ENCODE results near the gene KIAA1210. TPM values are rescaled to one million over a fixed set of nuclear protein-coding genes. Genes with fewer than 3 reads are reported as not detected.

Gene KIAA1210
- total and polyA plus RNA-seq, 2 of the 13 experiments (the other 11 are each of a cell fraction or from before 2014, with no cell fraction given) = not detected

DNA sequence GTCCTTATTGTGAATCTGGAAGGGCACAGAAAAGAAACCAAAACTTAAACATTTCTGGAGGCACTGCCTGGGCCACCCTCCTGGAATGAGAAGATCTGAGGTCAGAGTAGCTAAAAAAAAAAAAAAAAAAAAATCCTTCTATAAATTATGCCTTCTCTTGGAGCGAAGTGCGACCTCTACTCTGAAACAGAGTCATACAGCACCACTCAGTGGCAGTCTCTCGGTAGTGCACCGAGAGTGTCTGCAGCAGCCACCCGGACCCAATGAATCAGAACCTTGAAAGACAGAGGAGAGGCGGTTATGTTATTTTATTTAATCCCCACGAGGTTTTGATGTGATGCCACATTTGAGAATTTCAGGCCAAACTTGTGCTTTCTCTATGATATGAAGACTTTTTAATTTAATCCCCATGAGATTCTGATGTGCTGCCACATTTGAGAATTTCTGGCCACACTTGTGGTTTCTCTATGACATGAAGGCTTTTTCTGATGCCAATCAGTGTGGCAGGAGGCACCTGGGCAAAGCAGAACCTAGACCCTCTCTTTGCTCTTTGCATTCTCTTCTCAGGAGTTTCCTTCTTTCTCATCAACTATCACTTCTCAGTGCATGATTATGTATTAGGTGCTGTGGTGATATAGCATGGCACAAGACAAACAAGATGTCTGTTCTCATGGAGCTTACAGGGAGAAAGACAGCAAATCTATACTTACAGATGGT is 60.4 kb downstream of the KIAA1210 start:
- Histone ChIP-seq H4K20me1 (ENCODE audit: insufficient read depth, low read length) (no peaks in the 10 kb centered on the region), H3K9ac (ENCODE audit: insufficient read depth, low read depth, low read length) (no peak overlapping the region), H3K9me3 (ENCODE audit: low read length) (no peaks in the 10 kb centered on the region), H2AFZ (ENCODE audit: low read length) (no peak overlapping the region), H3K27me3 (ENCODE audit: control insufficient read depth in 1 of 2, insufficient read depth in 2 of 2, low read length in 2 of 2) (no peaks in the 10 kb centered on the region), H3K4me3 (replicated peaks in 1 of 3; ENCODE audit: insufficient read depth in 1 of 3, low read depth in 2 of 3, low read length in 3 of 3) (no peak overlapping the region), H3K4me1 (ENCODE audit: insufficient read depth, low read length) (no peaks in the 10 kb centered on the region), H3K4me2 (ENCODE audit: low read depth, low read length) (no peak overlapping the region), H3K27ac (ENCODE audit: extremely low read length, insufficient read depth, low read length) (no peak overlapping the region), H3K36me3 (replicated peaks in 1 of 2; ENCODE audit: control insufficient read depth in 1 of 2, insufficient read depth in 2 of 2, low read length in 2 of 2) (no peaks in the 10 kb centered on the region), H3K79me2 (ENCODE audit: insufficient read depth, low read length) (no peaks in the 10 kb centered on the region)
- WGBS (ENCODE audit: low lambda C conversion rate) = 1% methylated on average over 7 of the region's 7 CpGs
- in situ Hi-C loops (cut with HindIII; ENCODE audit: extremely low pct_ligation_motif_present, low pct_unique_long_range_greater_than_20kb) = loop anchor here (10.0 kb wide), 1 partner anchor 222 kb away; no protein-coding TSS in a partner anchor
- no TSS peak for BruUV-seq (replicated peaks)
- intact Hi-C loops (cut with micrococcal nuclease; ENCODE audit: unreplicated experiment) = loop anchor here (1.0 kb wide), 2 partner anchors 62 to 220 kb away; no protein-coding TSS in a partner anchor
- CTCF ChIA-PET (ENCODE audit: low intra/inter-chr PET ratio, low total read pairs) = interaction anchor here (0.9 to 2.6 kb wide), 4 partner anchors 62 to 228 kb away, joined by 3 to 12 read pairs (median 4); no protein-coding TSS in a partner anchor
- FAIRE-seq (peak; percentile 60), DNase-seq (ENCODE audit: low spot score) (peak; percentile 4), ATAC-seq (peak; percentile 70)
- TF ChIP-seq, protein P1, sequence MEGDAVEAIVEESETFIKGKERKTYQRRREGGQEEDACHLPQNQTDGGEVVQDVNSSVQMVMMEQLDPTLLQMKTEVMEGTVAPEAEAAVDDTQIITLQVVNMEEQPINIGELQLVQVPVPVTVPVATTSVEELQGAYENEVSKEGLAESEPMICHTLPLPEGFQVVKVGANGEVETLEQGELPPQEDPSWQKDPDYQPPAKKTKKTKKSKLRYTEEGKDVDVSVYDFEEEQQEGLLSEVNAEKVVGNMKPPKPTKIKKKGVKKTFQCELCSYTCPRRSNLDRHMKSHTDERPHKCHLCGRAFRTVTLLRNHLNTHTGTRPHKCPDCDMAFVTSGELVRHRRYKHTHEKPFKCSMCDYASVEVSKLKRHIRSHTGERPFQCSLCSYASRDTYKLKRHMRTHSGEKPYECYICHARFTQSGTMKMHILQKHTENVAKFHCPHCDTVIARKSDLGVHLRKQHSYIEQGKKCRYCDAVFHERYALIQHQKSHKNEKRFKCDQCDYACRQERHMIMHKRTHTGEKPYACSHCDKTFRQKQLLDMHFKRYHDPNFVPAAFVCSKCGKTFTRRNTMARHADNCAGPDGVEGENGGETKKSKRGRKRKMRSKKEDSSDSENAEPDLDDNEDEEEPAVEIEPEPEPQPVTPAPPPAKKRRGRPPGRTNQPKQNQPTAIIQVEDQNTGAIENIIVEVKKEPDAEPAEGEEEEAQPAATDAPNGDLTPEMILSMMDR (CRISPR knock-in tag; IDR thresholded peaks at IDR 0.05) = peak; percentile 63
- TF ChIP-seq SMC3 (IDR thresholded peaks at IDR 0.05; ENCODE audit: low read length) (peak; percentile 78), RAD21 (CRISPR knock-in tag; IDR thresholded peaks at IDR 0.05) (peak; percentile 29; the same call in 1 of the 2 replicates), NFAT5 (CRISPR knock-in tag; IDR thresholded peaks at IDR 0.05) (no peak), STAG1 (CRISPR knock-in tag; IDR thresholded peaks at IDR 0.05) (peak; percentile 71), ZKSCAN8 (CRISPR knock-in tag; IDR thresholded peaks at IDR 0.05; ENCODE audit: borderline replicate concordance) (no peak)
- POLR2A ChIA-PET = interaction anchor here (1.1 kb wide), 1 partner anchor 228 kb away, joined by 4 read pairs; no protein-coding TSS in a partner anchor
